Activated T-helper 1 cell treated with anti-CD3 and anti-CD28 coated beads, Interleukin-12 subunit alpha, Interleukin-12 subunit beta, Interleukin-2, Interleukin-4 antibody, amounts not matched to agents 30 ng/mL and 10 ng/mL and 1 ng/mL, durations not matched to agents 14 hours and 24 hours and 36 hours (primary cell): ENCODE results near the gene TMEM94. TPM values are rescaled to one million over a fixed set of nuclear protein-coding genes. Genes with fewer than 3 reads are reported as not detected.

Experiments used
- DNase-seq: peaks from one replicate; pipeline ENCODE4 v3.0.0; 2021; ENCODE audit warnings: low spot score
- H3K27ac Mint-ChIP-seq: one replicate; pipeline ENCODE4 v1.8.0; 2021; ENCODE audit warnings: mild to moderate bottlenecking, mixed read lengths
- H3K27me3 Mint-ChIP-seq: one replicate; pipeline ENCODE4 v1.8.0; 2022; ENCODE audit warnings: mild to moderate bottlenecking, moderate library complexity, mixed read lengths; ENCODE audit not compliant: insufficient read depth
- H3K36me3 Mint-ChIP-seq: one replicate; pipeline ENCODE4 v1.8.0; 2021; ENCODE audit warnings: low read depth, mixed read lengths
- H3K4me1 Mint-ChIP-seq: one replicate; pipeline ENCODE4 v1.8.0; 2021; ENCODE audit warnings: low read depth, mixed read lengths
- H3K4me3 Mint-ChIP-seq: one replicate; pipeline ENCODE4 v1.8.0; 2021; ENCODE audit warnings: mild to moderate bottlenecking, moderate library complexity, mixed read lengths
- H3K9me3 Mint-ChIP-seq: one replicate; pipeline ENCODE4 v1.8.0; 2021; ENCODE audit warnings: mixed read lengths
- intact Hi-C: fragments of 100-400 bp; cut with micrococcal nuclease; formaldehyde crosslinking; loops from one replicate; pipeline ENCODE4 v1.15.1; 2024
- total RNA-seq: library from RNA; stranded (reverse); gene quantifications from 2 replicates; pipeline ENCODE4 v1.2.3, GENCODE V29; 2022

Gene TMEM94
- total RNA-seq, 1 donor from 2014 or later: 70.4 TPM

GRCh38 chr17:75498726-75499213 lies 42.3 kb downstream of the TMEM94 start:
- no peak for DNase-seq
- no peaks in the 10 kb centered on the region for H3K9me3 Mint-ChIP-seq
- H3K36me3 Mint-ChIP-seq: peaks cover 8% of the 10 kb centered on the region
- no peak overlapping the region for H3K4me3 Mint-ChIP-seq
- H3K4me1 Mint-ChIP-seq: no peaks in the 10 kb centered on the region
- no peak overlapping the region for H3K27ac Mint-ChIP-seq
- H3K27me3 Mint-ChIP-seq: no peaks in the 10 kb centered on the region
- intact Hi-C loops: no loop called here

DNA sequence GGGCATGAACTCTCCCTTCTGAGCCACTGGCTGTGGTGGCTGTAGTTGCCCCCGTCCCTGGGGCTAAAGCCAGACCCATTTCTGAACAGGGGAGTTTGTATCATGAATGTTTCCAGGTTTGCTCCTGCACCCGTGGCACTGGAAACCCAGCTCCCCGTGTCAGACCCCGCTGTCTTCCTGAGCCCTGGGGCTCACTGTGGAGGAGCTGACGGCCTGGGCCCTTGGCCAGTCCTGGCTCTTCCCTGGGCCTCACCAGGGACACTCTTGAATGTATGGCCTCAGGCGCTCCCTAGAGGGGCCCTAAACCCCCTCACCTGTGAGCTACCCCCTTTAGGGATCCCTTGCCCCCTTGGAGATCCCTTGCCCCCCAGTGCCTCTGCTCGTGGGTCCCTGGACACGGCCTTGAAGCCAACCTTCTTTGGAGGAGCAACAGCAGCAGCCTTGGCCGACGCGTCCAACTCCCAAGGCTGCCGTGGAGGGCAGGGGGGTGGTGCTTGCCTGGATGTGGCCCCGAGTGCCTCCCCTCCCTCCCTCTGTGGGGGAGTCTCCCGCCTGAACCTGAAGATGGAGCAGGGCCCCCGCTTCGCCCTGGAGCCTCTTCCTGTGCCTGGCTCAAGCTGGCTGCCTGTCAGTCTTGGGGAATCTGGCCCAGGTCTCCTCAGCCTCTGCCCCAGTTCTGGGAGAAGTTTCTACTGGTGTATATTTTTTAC lies 43.0 kb downstream of the TMEM94 start:
- H3K36me3 Mint-ChIP-seq: peaks cover 7% of the 10 kb centered on the region

DNA sequence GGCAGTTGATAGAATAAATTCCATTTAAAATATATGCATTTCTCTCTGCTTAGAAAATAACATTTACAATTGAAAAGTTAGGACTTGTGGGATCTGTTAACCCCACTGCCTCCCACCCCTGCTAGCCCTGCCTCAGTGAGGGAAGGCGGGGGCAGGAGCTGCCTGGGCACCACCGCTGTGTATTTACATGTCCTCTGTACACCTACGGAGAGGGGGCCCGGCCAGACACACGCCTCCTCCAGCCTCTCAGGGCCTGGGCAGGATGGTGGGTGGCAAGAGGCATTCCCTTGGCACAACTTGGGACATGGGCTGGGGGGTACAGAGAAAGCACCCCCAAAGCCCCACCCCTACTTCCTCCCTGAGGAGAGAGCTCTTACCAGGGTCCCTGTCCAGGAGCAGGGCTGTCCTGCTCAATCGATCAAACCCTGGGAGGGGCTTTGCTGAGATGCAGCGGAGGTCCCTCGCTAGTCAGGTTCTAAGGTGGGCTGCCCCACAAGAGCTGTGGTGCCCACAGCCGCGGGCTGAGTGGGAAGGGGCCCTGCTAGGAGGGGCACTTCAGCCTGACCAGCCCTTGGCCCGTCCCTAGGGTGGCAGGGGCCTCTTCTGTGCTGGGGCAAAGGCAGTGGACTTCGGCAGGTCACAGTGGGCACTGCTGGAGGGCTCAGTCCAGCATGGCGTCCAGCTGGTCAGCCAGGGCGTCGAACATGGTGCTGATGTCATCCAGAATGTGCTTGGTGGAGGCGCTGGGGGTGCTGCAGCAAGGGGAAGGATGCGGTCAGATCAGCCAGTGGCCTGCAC lies 44.2 kb downstream of the TMEM94 start:
- Mint-ChIP-seq H3K27me3 (no peaks in the 10 kb centered on the region), H3K4me1 (no peaks in the 10 kb centered on the region), H3K27ac (no peak overlapping the region), H3K9me3 (no peaks in the 10 kb centered on the region), H3K36me3 (peaks cover 6% of the 10 kb centered on the region), H3K4me3 (no peak overlapping the region)
- DNase-seq: no peak
- intact Hi-C loops: no loop called here

More for the DNA sequence above, 43.0 kb downstream of the TMEM94 start:
- Mint-ChIP-seq H3K27ac (no peak overlapping the region), H3K9me3 (no peaks in the 10 kb centered on the region), H3K4me3 (no peak overlapping the region), H3K27me3 (no peaks in the 10 kb centered on the region), H3K4me1 (no peaks in the 10 kb centered on the region)
- intact Hi-C loops: no loop called here
- DNase-seq: no peak

DNA sequence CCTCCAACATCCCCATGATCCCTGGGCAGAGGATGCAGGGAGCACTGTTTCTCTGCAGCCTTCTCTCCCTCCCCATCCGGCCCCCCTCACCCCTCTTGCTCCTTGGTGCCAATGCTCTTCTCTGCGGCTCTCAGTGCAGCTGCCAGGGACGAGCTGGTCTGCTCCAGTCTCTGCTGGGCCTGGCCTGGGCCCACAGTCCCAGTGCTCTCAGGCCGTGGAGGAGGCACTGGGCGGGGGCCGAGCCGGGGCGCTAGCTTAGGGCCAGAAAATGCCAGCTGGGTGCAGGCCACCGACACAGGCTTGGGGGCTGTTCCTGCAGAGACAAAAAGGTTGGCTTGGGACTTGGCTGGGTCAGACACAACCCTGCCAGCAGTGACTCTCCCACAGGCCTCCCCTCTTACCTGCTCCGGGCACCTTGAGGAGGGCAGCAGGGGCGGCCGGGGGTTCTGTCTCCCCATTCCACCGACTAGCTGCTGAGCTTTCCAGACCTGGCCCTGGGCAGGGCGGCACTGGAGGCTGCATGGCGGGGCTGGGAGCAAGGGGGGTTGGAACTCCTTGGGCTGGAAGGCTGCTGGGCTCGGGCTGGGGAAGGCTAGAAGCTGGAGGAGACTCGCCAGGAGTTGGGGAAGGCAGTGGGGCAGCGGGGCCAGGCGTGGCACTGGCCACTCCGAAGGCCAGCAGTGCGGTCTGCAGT lies 45.1 kb downstream of the TMEM94 start:
- H3K4me1 Mint-ChIP-seq: no peaks in the 10 kb centered on the region
- intact Hi-C loops: no loop called here
- H3K27me3 Mint-ChIP-seq: no peaks in the 10 kb centered on the region

DNA sequence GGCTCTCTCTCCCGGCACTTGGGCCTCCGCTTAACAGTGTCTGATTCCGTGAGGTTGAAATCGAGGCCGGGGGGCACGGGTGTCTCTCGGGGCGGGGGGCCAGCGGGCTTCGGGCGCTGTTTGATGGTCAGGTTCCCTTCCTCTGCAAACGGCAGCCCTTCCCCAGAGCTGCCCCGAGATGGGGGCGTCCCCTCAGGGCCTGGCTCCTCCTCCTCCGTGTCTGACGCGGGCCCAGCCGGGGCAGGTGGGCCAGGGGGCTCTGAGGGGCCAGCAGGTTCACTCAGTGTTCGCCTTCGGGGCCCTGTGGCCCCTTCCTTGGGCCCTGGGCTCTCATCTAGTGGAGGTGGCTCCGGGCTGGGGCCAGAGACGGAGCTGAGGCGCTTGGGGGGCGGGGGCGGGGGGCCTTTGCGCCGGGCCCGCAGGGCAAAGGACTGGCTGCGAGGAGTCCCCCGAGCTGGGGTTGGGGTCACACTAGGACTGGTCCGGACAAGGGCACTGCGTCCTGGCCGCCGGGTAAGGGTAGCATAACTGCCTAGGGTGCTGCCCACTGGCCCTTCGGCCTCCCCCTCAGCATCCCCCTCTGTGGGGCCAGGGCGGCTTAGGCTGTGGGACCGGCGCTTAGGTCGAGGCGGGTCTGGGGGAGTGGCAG lies 45.8 kb downstream of the TMEM94 start:
- Mint-ChIP-seq H3K27me3 (no peaks in the 10 kb centered on the region), H3K4me3 (no peak overlapping the region), H3K9me3 (no peaks in the 10 kb centered on the region), H3K4me1 (no peaks in the 10 kb centered on the region), H3K27ac (no peak overlapping the region), H3K36me3 (peaks cover 3% of the 10 kb centered on the region)
- no peak for DNase-seq
- intact Hi-C loops: no loop called here

More for the DNA sequence above, 45.1 kb downstream of the TMEM94 start:
- Mint-ChIP-seq H3K36me3 (peaks cover 3% of the 10 kb centered on the region), H3K27ac (no peak overlapping the region), H3K4me3 (no peak overlapping the region), H3K9me3 (no peaks in the 10 kb centered on the region)
- DNase-seq: no peak

GRCh38 chr17:75502721-75503329 lies 46.4 kb downstream of the TMEM94 start:
- Mint-ChIP-seq H3K36me3 (no peaks in the 10 kb centered on the region), H3K27me3 (no peaks in the 10 kb centered on the region), H3K27ac (no peak overlapping the region), H3K4me1 (no peaks in the 10 kb centered on the region), H3K9me3 (no peaks in the 10 kb centered on the region), H3K4me3 (no peak overlapping the region)
- DNase-seq: no peak
- intact Hi-C loops: no loop called here

DNA sequence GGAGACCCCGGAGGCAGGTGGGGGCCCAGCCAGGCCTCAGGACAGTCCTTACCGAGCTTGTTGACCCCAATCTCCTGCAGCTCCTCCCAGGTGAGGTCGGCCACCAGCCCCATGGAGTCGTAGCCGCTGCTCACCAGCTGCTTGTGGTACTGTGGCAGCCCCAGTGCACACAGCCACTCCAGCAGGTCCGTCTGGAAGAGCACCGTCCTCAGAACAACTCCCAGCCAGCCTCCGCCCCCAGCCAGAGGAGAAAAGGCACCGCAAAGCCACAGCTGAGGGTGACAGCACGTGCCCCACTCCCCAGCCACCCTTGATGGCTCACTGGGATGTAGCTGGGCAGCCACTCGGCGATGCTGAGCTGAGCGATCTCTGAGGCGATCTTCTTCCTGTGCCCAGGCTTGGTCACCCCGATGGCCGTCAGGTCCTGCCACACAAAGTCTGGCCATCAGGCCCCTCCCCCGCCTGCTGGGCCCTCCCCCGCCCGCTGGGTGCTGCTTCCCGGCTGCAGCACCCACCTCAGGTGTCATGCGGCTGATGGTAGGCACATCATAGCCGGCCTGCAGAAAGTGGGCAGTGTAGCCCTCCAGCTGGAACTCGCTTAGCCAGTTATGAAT lies 47.0 kb downstream of the TMEM94 start:
- no peaks in the 10 kb centered on the region for H3K27me3 Mint-ChIP-seq
- no peak overlapping the region for H3K27ac Mint-ChIP-seq
- no peaks in the 10 kb centered on the region for H3K4me1 Mint-ChIP-seq
- no peaks in the 10 kb centered on the region for H3K36me3 Mint-ChIP-seq
- DNase-seq: no peak
- no peaks in the 10 kb centered on the region for H3K9me3 Mint-ChIP-seq
- no peak overlapping the region for H3K4me3 Mint-ChIP-seq
- intact Hi-C loops: no loop called here

DNA sequence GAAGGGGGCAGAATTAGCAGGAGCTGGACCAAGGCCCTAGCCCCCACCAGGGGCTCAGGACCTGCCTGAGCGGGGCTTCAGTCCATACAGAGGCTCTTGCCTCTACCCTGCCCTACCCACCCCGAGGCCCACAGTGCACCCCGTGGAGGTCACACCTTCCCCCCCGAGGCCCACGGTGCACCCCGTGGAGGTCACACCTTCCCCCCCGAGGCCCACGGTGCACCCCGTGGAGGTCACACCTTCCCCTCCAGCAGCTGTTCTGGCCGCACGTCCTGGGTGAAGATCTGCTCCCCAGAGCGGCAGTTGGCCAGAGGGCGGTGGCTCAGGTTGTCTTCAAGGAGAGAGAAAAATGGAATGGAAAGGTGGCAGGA lies 47.5 kb downstream of the TMEM94 start:
- no peaks in the 10 kb centered on the region for H3K36me3 Mint-ChIP-seq
- H3K27ac Mint-ChIP-seq: no peak overlapping the region
- no peaks in the 10 kb centered on the region for H3K9me3 Mint-ChIP-seq
- intact Hi-C loops: no loop called here
- no peaks in the 10 kb centered on the region for H3K27me3 Mint-ChIP-seq
- no peaks in the 10 kb centered on the region for H3K4me1 Mint-ChIP-seq
- H3K4me3 Mint-ChIP-seq: no peak overlapping the region
- DNase-seq: no peak

GRCh38 chr17:75504347-75505151 lies 48.1 kb downstream of the TMEM94 start:
- no peaks in the 10 kb centered on the region for H3K36me3 Mint-ChIP-seq
- intact Hi-C loops: no loop called here

GRCh38 chr17:75505152-75505409 lies 48.6 kb downstream of the TMEM94 start:
- Mint-ChIP-seq H3K4me3 (no peak overlapping the region), H3K27me3 (peaks cover 4% of the 10 kb centered on the region), H3K36me3 (no peaks in the 10 kb centered on the region), H3K27ac (no peak overlapping the region), H3K4me1 (no peaks in the 10 kb centered on the region), H3K9me3 (no peaks in the 10 kb centered on the region)
- intact Hi-C loops: no loop called here
- no peak for DNase-seq

More at GRCh38 chr17:75504347-75505151, 48.1 kb downstream of the TMEM94 start:
- Mint-ChIP-seq H3K4me1 (no peaks in the 10 kb centered on the region), H3K27ac (no peak overlapping the region), H3K4me3 (no peak overlapping the region), H3K27me3 (peaks cover 2% of the 10 kb centered on the region), H3K9me3 (no peaks in the 10 kb centered on the region)
- peak; percentile 19 for DNase-seq

- H3K36me3 Mint-ChIP-seq: no peaks in the 10 kb centered on the region
- intact Hi-C loops: no loop called here
- H3K4me3 Mint-ChIP-seq: no peak overlapping the region
- no peaks in the 10 kb centered on the region for H3K9me3 Mint-ChIP-seq
- H3K27ac Mint-ChIP-seq: no peak overlapping the region
- no peaks in the 10 kb centered on the region for H3K4me1 Mint-ChIP-seq
- peaks cover 4% of the 10 kb centered on the region for H3K27me3 Mint-ChIP-seq
- DNase-seq: no peak
These were observed 49.2 kb downstream of the TMEM94 start for GRCh38 chr17:75505640-75506039.

GRCh38 chr17:75506134-75506533 lies 49.7 kb downstream of the TMEM94 start:
- intact Hi-C loops: no loop called here
- Mint-ChIP-seq H3K36me3 (no peaks in the 10 kb centered on the region), H3K4me1 (no peaks in the 10 kb centered on the region), H3K27ac (no peak overlapping the region), H3K27me3 (peaks cover 5% of the 10 kb centered on the region), H3K4me3 (no peak overlapping the region), H3K9me3 (no peaks in the 10 kb centered on the region)
- no peak for DNase-seq
